Duodenal mucosa (tissue), 2 donors: ENCODE data around the gene PARN.
A peak's percentile ranks its signal among the peaks of the same experiment; 100 is the strongest.

Source experiments
- H3K27ac ChIP-seq: one replicate; pipeline ENCODE4 v1.7.0; 2013; ENCODE audit warnings: low read depth, low read length
- H3K27me3 ChIP-seq, 2 donors: one replicate each; pipeline ENCODE4 v1.7.0; 2013; ENCODE audit warnings: low read length in 2 of 2, control low read depth in 1 of 2; ENCODE audit not compliant: insufficient read depth in 2 of 2, control insufficient read depth in 1 of 2
- H3K36me3 ChIP-seq, 2 donors: one replicate each; pipeline ENCODE4 v1.7.0; 2013; ENCODE audit warnings: low read length in 2 of 2, control low read depth in 1 of 2; ENCODE audit not compliant: insufficient read depth in 2 of 2, control insufficient read depth in 1 of 2
- H3K4me1 ChIP-seq, 2 donors: one replicate each; pipeline ENCODE4 v1.7.0; 2013; ENCODE audit warnings: low read length in 2 of 2, control low read depth in 1 of 2; ENCODE audit not compliant: insufficient read depth in 2 of 2, control insufficient read depth in 1 of 2
- H3K4me3 ChIP-seq, 2 donors: one replicate each; pipeline ENCODE4 v1.7.0; 2013; ENCODE audit warnings: low read length in 2 of 2, low read depth in 1 of 2
- H3K9ac ChIP-seq, 2 donors: one replicate each; pipeline ENCODE4 v1.7.0; 2013; ENCODE audit warnings: low read length in 2 of 2, low read depth in 1 of 2
- H3K9me3 ChIP-seq, 2 donors: one replicate each; pipeline ENCODE4 v1.7.0; 2013; ENCODE audit warnings: low read length in 2 of 2, control low read depth in 1 of 2; ENCODE audit not compliant: control insufficient read depth in 1 of 2

Gene PARN, protein sequence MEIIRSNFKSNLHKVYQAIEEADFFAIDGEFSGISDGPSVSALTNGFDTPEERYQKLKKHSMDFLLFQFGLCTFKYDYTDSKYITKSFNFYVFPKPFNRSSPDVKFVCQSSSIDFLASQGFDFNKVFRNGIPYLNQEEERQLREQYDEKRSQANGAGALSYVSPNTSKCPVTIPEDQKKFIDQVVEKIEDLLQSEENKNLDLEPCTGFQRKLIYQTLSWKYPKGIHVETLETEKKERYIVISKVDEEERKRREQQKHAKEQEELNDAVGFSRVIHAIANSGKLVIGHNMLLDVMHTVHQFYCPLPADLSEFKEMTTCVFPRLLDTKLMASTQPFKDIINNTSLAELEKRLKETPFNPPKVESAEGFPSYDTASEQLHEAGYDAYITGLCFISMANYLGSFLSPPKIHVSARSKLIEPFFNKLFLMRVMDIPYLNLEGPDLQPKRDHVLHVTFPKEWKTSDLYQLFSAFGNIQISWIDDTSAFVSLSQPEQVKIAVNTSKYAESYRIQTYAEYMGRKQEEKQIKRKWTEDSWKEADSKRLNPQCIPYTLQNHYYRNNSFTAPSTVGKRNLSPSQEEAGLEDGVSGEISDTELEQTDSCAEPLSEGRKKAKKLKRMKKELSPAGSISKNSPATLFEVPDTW

GRCh38 chr16:14629919-14630619 is at the start of gene PARN:
Gene PARN, minus strand, starts transcription at chr16:14630260. Its CDS starts 135 bp downstream, at chr16:14630125.
- peak within 1 kb of the TSS; percentile 78 to 93 for H3K4me3 ChIP-seq
- peaks cover 23 to 33% of the 10 kb centered on the region in 2 donors for H3K4me1 ChIP-seq
- H3K9ac ChIP-seq = peak within 1 kb of the TSS; percentile 84 to 89
- H3K36me3 ChIP-seq = peaks cover 7 to 17% of the 10 kb centered on the region in 2 donors
- peak within 1 kb of the TSS; percentile 80 for H3K27ac ChIP-seq
- no peaks in the 10 kb centered on the region for H3K27me3 ChIP-seq
- no peaks in the 10 kb centered on the region for H3K9me3 ChIP-seq

- no peak overlapping the region for H3K27ac ChIP-seq
- no peaks in the 10 kb centered on the region for H3K9me3 ChIP-seq
- H3K4me1 ChIP-seq = no peaks in the 10 kb centered on the region
- H3K27me3 ChIP-seq = no peaks in the 10 kb centered on the region
- no peak overlapping the region for H3K9ac ChIP-seq
- H3K4me3 ChIP-seq = no peak overlapping the region
- peaks cover 0 to 4% of the 10 kb centered on the region in 2 donors for H3K36me3 ChIP-seq
These were observed 48.9 kb upstream of the PARN start for GRCh38 chr16:14678748-14679497.

GRCh38 chr16:14677627-14678026 is 47.6 kb upstream of the PARN start:
- no peaks in the 10 kb centered on the region for H3K27me3 ChIP-seq
- H3K4me3 ChIP-seq = no peak overlapping the region

GRCh38 chr16:14676633-14677032 is 46.6 kb upstream of the PARN start:
- Histone ChIP-seq H3K9me3 (no peaks in the 10 kb centered on the region), H3K4me1 (peaks cover 9 to 10% of the 10 kb centered on the region in 2 donors)

More at GRCh38 chr16:14677627-14678026, 47.6 kb upstream of the PARN start:
- Histone ChIP-seq H3K9ac (no peak overlapping the region), H3K4me1 (peaks cover 1 to 2% of the 10 kb centered on the region in 2 donors), H3K27ac (no peak overlapping the region), H3K9me3 (no peaks in the 10 kb centered on the region), H3K36me3 (peaks cover 0 to 4% of the 10 kb centered on the region in 2 donors)

GRCh38 chr16:14672403-14672971 is 42.4 kb upstream of the PARN start:
- Histone ChIP-seq H3K27me3 (no peaks in the 10 kb centered on the region), H3K36me3 (peaks cover 0 to 10% of the 10 kb centered on the region in 2 donors), H3K4me1 (peaks cover 31 to 35% of the 10 kb centered on the region in 2 donors), H3K9ac (peak overlapping the region in 1 of 2 donors; percentile 38), H3K4me3 (peak overlapping the region in 1 of 2 donors; percentile 16), H3K9me3 (no peaks in the 10 kb centered on the region), H3K27ac (no peak overlapping the region)

More at GRCh38 chr16:14676633-14677032, 46.6 kb upstream of the PARN start:
- Histone ChIP-seq H3K4me3 (no peak overlapping the region), H3K27ac (no peak overlapping the region), H3K9ac (no peak overlapping the region), H3K36me3 (peaks cover 0 to 4% of the 10 kb centered on the region in 2 donors), H3K27me3 (no peaks in the 10 kb centered on the region)

- Histone ChIP-seq H3K27ac (no peak overlapping the region), H3K4me1 (peaks cover 35 to 38% of the 10 kb centered on the region in 2 donors), H3K27me3 (no peaks in the 10 kb centered on the region), H3K4me3 (no peak overlapping the region), H3K9me3 (no peaks in the 10 kb centered on the region), H3K36me3 (peaks cover 13 to 29% of the 10 kb centered on the region in 2 donors), H3K9ac (no peak overlapping the region)
These were observed 39.7 kb upstream of the PARN start for GRCh38 chr16:14669776-14670175.

DNA sequence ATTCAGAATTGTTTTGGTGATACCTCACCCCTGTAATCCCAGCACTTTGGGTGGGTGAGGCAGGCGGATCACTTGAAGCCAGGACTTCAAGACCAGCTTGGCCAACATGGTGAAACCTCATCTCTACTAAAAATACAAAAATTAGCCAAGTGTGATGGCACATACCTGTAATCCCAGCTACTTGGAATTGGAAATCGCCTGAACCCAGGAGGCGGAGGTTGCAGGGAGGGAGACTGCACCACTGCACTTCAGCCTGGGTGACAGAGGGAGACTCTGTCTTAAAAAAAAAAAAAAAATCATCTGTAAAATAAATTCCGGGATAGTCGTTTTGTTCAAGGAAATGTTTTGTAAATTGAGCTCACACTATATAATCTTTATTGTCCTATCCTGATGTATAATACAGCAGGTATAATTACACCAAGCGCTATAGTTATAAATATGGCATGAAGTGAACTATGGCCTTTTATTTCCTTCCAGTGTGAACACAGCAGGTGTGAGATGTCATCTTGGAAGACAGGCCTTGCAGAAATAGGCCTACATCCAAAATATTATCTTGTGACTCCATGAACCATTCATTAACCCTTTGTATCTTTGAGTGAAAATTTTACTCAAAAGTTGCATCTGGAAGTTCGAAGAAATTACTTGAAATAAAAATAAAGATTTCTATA is 38.6 kb upstream of the PARN start:
- no peaks in the 10 kb centered on the region for H3K27me3 ChIP-seq
- H3K9ac ChIP-seq = peak overlapping the region in 1 of 2 donors; percentile 31
- peak overlapping the region; percentile 35 for H3K27ac ChIP-seq
- no peaks in the 10 kb centered on the region for H3K9me3 ChIP-seq
- no peak overlapping the region for H3K4me3 ChIP-seq
- H3K36me3 ChIP-seq = peaks cover 20 to 39% of the 10 kb centered on the region in 2 donors
- H3K4me1 ChIP-seq = peaks cover 35 to 38% of the 10 kb centered on the region in 2 donors

DNA sequence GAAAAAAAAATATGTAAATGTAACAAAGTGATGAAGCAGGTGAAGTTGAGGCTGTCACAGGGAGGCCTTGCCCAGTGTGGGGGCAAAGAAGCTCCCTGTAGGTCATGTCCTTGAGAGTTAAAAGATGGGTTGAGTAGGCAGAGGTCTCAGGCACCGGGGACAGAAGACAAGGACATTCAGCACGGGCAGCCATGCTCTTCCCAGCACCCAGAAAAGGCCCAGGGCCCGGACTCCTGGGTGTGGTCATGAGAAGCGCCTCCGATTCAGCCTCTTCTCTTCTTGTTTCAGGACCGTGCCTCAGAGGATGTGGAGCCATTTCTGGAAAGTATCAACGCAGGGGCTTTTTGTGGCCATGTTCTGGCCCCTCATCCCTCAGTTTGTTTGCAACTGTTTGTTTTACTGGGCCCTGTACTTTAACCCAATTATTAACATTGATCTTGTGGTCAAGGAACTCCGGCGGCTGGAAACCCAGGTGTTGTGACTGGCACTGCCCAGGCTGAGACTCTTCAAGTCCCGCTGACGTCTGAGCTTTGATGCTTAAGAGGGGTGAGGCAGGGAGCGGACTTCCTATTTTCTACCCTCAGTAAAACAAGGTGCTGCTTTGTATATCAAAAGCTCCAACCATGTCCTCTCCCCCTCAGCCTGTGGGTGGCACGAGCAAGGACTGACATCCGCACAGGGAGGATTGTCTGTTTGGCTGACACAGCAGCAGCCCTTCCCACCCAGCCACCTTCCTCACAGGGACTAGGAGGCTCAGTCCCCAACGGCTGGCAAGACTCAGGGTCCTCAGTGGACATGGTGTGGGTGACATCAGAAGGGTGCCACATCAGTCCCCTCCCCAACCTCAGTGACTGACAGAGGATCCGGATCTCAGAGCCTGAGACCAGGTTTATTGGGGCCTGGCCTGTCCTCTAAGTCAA is 37.5 kb upstream of the PARN start:
- H3K36me3 ChIP-seq = peaks cover 20 to 46% of the 10 kb centered on the region in 2 donors
- H3K9ac ChIP-seq = peak overlapping the region; percentile 31 to 34
- peak overlapping the region; percentile 35 for H3K27ac ChIP-seq
- H3K9me3 ChIP-seq = no peaks in the 10 kb centered on the region
- peaks cover 33 to 37% of the 10 kb centered on the region in 2 donors for H3K4me1 ChIP-seq
- H3K4me3 ChIP-seq = no peak overlapping the region
- H3K27me3 ChIP-seq = no peaks in the 10 kb centered on the region
